HepG2 (cell line): Measurements from ENCODE around the gene TNNI3K. TPM values are rescaled to one million over a fixed set of nuclear protein-coding genes. Genes with fewer than 3 reads are reported as not detected.

Experiments used
- ATAC-seq: fragments of 200-7000 bp; cut with Tn5 transposase; 3 replicates; pipeline ENCODE4 v1.9.1; 2020; ENCODE audit warnings: mild to moderate bottlenecking, moderate library complexity
- BruUV-seq: library from RNA; stranded (reverse); fragments of 400-500 nt; replicated peaks from 2 replicates; lab custom pipeline; 2021; lab: Mats Ljungman, UMichigan
- CTCF ChIA-PET: fragments of 300-600 bp; formaldehyde crosslinking; extraction: SDS; loops from one replicate; lab custom pipeline; 2021; ENCODE audit warnings: low total read pairs, inconsistent platforms, low intra/inter-chr PET ratio; lab: Yijun Ruan, JAX
- POLR2A ChIA-PET: fragments of 350-600 bp; sonication (Branson Sonifier 250); formaldehyde crosslinking; loops from one replicate; lab custom pipeline; 2020; ENCODE audit warnings: antibody characterized with exemption, inconsistent platforms; lab: Yijun Ruan, JAX
- DNase-seq: peaks from one replicate; pipeline ENCODE4 v3.0.0-alpha.2; 2015; ENCODE audit warnings: low spot score
- FAIRE-seq: peaks from 3 replicates; lab custom pipeline; 2011; peaks lifted over from hg19 to GRCh38; lab: Jason Lieb, UNC
- H2AFZ ChIP-seq: one replicate; pipeline ENCODE4 v1.6.1; 2011; ENCODE audit warnings: low read length, inconsistent platforms
- H3K27ac ChIP-seq: fragments of 300-600 bp; 3 replicates; pipeline ENCODE4 v1.8.0; 2011; ENCODE audit warnings: mixed run types, mild to moderate bottlenecking, mixed read lengths, low read length, inconsistent platforms; ENCODE audit not compliant: insufficient read depth; ENCODE audit errors: extremely low read length
- H3K27me3 ChIP-seq, 2 experiments: fragments of 200-600 bp in 1 of 2; 2 replicates in 1 of 2; 3 replicates in 1 of 2; pipeline versions ENCODE4 v1.6.0 to v1.8.0; 2011; ENCODE audit warnings: low read length in 2 of 2, mild to moderate bottlenecking in 2 of 2, moderate library complexity in 2 of 2, inconsistent platforms in 1 of 2; ENCODE audit not compliant: insufficient read depth in 2 of 2, control insufficient read depth in 1 of 2
- H3K36me3 ChIP-seq, 2 experiments: fragments of 200-600 bp in 1 of 2; replicated peaks in 1 of 2; 2 replicates in 1 of 2; 3 replicates in 1 of 2; pipeline versions ENCODE4 v1.5.1 to v1.8.0; 2011; ENCODE audit warnings: low read length in 2 of 2, inconsistent platforms in 1 of 2; ENCODE audit not compliant: insufficient read depth in 2 of 2, control insufficient read depth in 1 of 2
- H3K4me1 ChIP-seq: 2 replicates; pipeline ENCODE4 v1.5.1; 2012; ENCODE audit warnings: low read length, inconsistent platforms; ENCODE audit not compliant: insufficient read depth
- H3K4me2 ChIP-seq: 2 replicates; pipeline ENCODE4 v1.6.0; 2011; ENCODE audit warnings: low read depth, low read length, inconsistent platforms
- H3K4me3 ChIP-seq, 3 experiments: fragments of 200-600 bp in 1 of 3; sonication (generic), shearing (Covaris generic) in 1 of 3; replicated peaks in 1 of 3; 2 replicates each; pipeline ENCODE4 v1.5.1; 2011 to 2016; ENCODE audit warnings: low read length in 3 of 3, inconsistent platforms in 2 of 3, low read depth in 2 of 3, mild to moderate bottlenecking in 2 of 3, control low read depth in 1 of 3, mixed read lengths in 1 of 3; ENCODE audit not compliant: insufficient read depth in 1 of 3
- H3K79me2 ChIP-seq: one replicate; pipeline ENCODE4 v1.6.1; 2011; ENCODE audit warnings: low read length, inconsistent platforms; ENCODE audit not compliant: insufficient read depth
- H3K9ac ChIP-seq: 2 replicates; pipeline ENCODE4 v1.6.0; 2011; ENCODE audit warnings: mild to moderate bottlenecking, low read depth, low read length, inconsistent platforms; ENCODE audit not compliant: insufficient read depth
- H3K9me3 ChIP-seq: 2 replicates; pipeline ENCODE4 v1.5.1; 2012; ENCODE audit warnings: mild to moderate bottlenecking, low read length
- H4K20me1 ChIP-seq: 2 replicates; pipeline ENCODE4 v1.6.0; 2011; ENCODE audit warnings: inconsistent platforms, mild to moderate bottlenecking, low read length, moderate library complexity; ENCODE audit not compliant: insufficient read depth
- CENPT ChIP-seq: sonication (generic); formaldehyde crosslinking; IDR thresholded peaks from 2 replicates; pipeline ENCODE4 v1.8.0; 2022; ENCODE audit warnings: low read depth, mild to moderate bottlenecking, moderate library complexity, missing genetic modification reagents
- FLYWCH1 ChIP-seq: sonication (generic); formaldehyde crosslinking; IDR thresholded peaks from 2 replicates; pipeline ENCODE4 v1.8.1; 2023; ENCODE audit warnings: mild to moderate bottlenecking, missing genetic modification reagents
- HDAC6 ChIP-seq: fragments of 200-600 bp; sonication (generic); IDR thresholded peaks from 2 replicates; pipeline ENCODE4 v1.7.0; 2017; ENCODE audit warnings: mild to moderate bottlenecking, antibody characterized with exemption, low read length, low read depth
- KDM6A ChIP-seq: IDR thresholded peaks from 2 replicates; pipeline ENCODE4 v1.6.1; 2016; ENCODE audit warnings: low read depth
- MBD4 ChIP-seq: IDR thresholded peaks from 2 replicates; pipeline ENCODE4 v1.6.1; 2012; ENCODE audit warnings: low read length, inconsistent platforms, borderline replicate concordance
- MXD3 ChIP-seq: IDR thresholded peaks from 2 replicates; pipeline ENCODE4 v1.6.1; 2016; ENCODE audit warnings: mild to moderate bottlenecking, missing biosample characterization, missing genetic modification reagents
- MYC ChIP-seq: sonication (generic); formaldehyde crosslinking; IDR thresholded peaks from 2 replicates; pipeline ENCODE4 v1.9.0; 2021; ENCODE audit warnings: missing genetic modification reagents, borderline replicate concordance
- NCOA5 ChIP-seq: sonication (generic); formaldehyde crosslinking; IDR thresholded peaks from 2 replicates; pipeline ENCODE4 v1.4.0; 2020; ENCODE audit warnings: missing genetic modification reagents
- STAT5B ChIP-seq: sonication (generic); formaldehyde crosslinking; IDR thresholded peaks from 2 replicates; pipeline ENCODE4 v1.4.0; 2020; ENCODE audit warnings: missing genetic modification reagents
- TEAD2 ChIP-seq: sonication (generic); formaldehyde crosslinking; IDR thresholded peaks from 2 replicates; pipeline ENCODE4 v1.9.0; 2021; ENCODE audit warnings: missing genetic modification reagents
- ZBTB1 ChIP-seq: sonication (generic); formaldehyde crosslinking; IDR thresholded peaks from 2 replicates; pipeline ENCODE4 v1.4.0; 2020; ENCODE audit warnings: missing genetic modification reagents, borderline replicate concordance
- ZBTB46 ChIP-seq: sonication (generic); formaldehyde crosslinking; IDR thresholded peaks from 2 replicates; pipeline ENCODE4 v1.4.0; 2020; ENCODE audit warnings: mild to moderate bottlenecking, missing genetic modification reagents, borderline replicate concordance
- ZNF276 ChIP-seq: sonication (generic); formaldehyde crosslinking; IDR thresholded peaks from 2 replicates; pipeline ENCODE4 v1.4.0; 2020; ENCODE audit warnings: mild to moderate bottlenecking, low read depth, missing genetic modification reagents
- ZNF282 ChIP-seq: fragments of 450-650 bp; IDR thresholded peaks from 2 replicates; pipeline ENCODE4 v1.6.1; 2018; ENCODE audit not compliant: partially characterized antibody
- ZNF788 ChIP-seq: sonication (generic); formaldehyde crosslinking; IDR thresholded peaks from 2 replicates; pipeline ENCODE4 v1.5.0; 2020; ENCODE audit warnings: mild to moderate bottlenecking, missing genetic modification reagents, borderline replicate concordance
- WGBS: methylation state at CpG from one replicate; pipeline ENCODE4 v1.1.6; 2017; ENCODE audit warnings: low lambda C conversion rate; 5-methylcytosine and 5-hydroxymethylcytosine counted together
- in situ Hi-C: cut with HindIII; loops from 2 replicates; pipeline ENCODE4 v1.10.0; 2017; ENCODE audit warnings: low pct_unique_long_range_greater_than_20kb; ENCODE audit not compliant: extremely low pct_ligation_motif_present
- intact Hi-C: fragments of 100-400 bp; cut with micrococcal nuclease; formaldehyde crosslinking; loops from one replicate; pipeline ENCODE4 v1.10.0; 2022; ENCODE audit not compliant: unreplicated experiment
- polyA plus RNA-seq, 8 experiments: library from polyadenylated mRNA; depleted of rRNA in 3 of 8; stranded (reverse) in 7 of 8; unstranded in 1 of 8; fragments of >200 nt; fragmentation: Illumina TruSeq in 4 of 8; extraction: Trizol in 4 of 8; gene quantifications; 2 replicates each; pipeline versions ENCODE4 v1.2.1 to v1.2.3, GENCODE V29; 2011 to 2016; ENCODE audit warnings: low read depth in 4 of 8, missing spikeins in 1 of 8, mixed read lengths in 1 of 8; ENCODE audit not compliant: insufficient read depth in 1 of 8
- total RNA-seq, 5 experiments: library from RNA; depleted of rRNA; stranded (reverse); fragments of >200 nt; fragmentation: Illumina TruSeq; extraction: Trizol; gene quantifications; 2 replicates each; pipeline ENCODE4 v1.2.3, GENCODE V29; 2016; ENCODE audit warnings: low read depth in 1 of 5
- TF ChIP-seq, protein P1 (sequence below): sonication (generic); formaldehyde crosslinking; IDR thresholded peaks from 2 replicates; pipeline ENCODE4 v1.5.0; 2020; ENCODE audit warnings: mild to moderate bottlenecking, missing genetic modification reagents
- TF ChIP-seq, protein P2 (sequence below): sonication (generic); formaldehyde crosslinking; IDR thresholded peaks from 2 replicates; pipeline ENCODE4 v1.4.0; 2020; ENCODE audit warnings: missing genetic modification reagents

TNNI3K gene
- total and polyA plus RNA-seq, 2 of the 13 experiments (the other 11 are each of a cell fraction or from before 2014, with no cell fraction given), result 1.1 TPM; not detected in 1

GRCh38 chr1:74333244-74333643, 98.1 kb downstream of the TNNI3K start:
- H3K27me3 ChIP-seq, result no peaks in the 10 kb centered on the region
- H2AFZ ChIP-seq, result no peak overlapping the region
- ChIA-PET CTCF (no interaction called here), POLR2A (no interaction called here)
- no peaks in the 10 kb centered on the region for H3K4me1 ChIP-seq
- H3K4me3 ChIP-seq, result no peak overlapping the region
- BruUV-seq, result no TSS peak
- H3K79me2 ChIP-seq, result no peaks in the 10 kb centered on the region
- H3K27ac ChIP-seq, result no peak overlapping the region
- FAIRE-seq, result no peak
- H3K9ac ChIP-seq, result no peak overlapping the region
- in situ Hi-C loops (no loop called here), intact Hi-C loops (no loop called here)
- H3K4me2 ChIP-seq, result no peak overlapping the region
- no peaks in the 10 kb centered on the region for H4K20me1 ChIP-seq
- 0% methylated on average over 2 of the region's 2 CpGs for WGBS
- H3K36me3 ChIP-seq, result no peaks in the 10 kb centered on the region
- no peaks in the 10 kb centered on the region for H3K9me3 ChIP-seq
- DNase-seq, result no peak
- no peak for ATAC-seq
- TF ChIP-seq ZNF276 (CRISPR knock-in tag) (no peak), TEAD2 (CRISPR knock-in tag) (no peak), NCOA5 (CRISPR knock-in tag) (no peak), FLYWCH1 (no peak), KDM6A (CRISPR knock-in tag) (no peak), ZBTB1 (CRISPR knock-in tag) (no peak), CENPT (CRISPR knock-in tag) (no peak), MBD4 (no peak), ZNF282 (no peak), HDAC6 (no peak), MXD3 (CRISPR knock-in tag) (no peak), ZNF788 (CRISPR knock-in tag) (no peak), STAT5B (CRISPR knock-in tag) (no peak), MYC (CRISPR knock-in tag) (no peak), ZBTB46 (no peak)
- TF ChIP-seq, protein P1, sequence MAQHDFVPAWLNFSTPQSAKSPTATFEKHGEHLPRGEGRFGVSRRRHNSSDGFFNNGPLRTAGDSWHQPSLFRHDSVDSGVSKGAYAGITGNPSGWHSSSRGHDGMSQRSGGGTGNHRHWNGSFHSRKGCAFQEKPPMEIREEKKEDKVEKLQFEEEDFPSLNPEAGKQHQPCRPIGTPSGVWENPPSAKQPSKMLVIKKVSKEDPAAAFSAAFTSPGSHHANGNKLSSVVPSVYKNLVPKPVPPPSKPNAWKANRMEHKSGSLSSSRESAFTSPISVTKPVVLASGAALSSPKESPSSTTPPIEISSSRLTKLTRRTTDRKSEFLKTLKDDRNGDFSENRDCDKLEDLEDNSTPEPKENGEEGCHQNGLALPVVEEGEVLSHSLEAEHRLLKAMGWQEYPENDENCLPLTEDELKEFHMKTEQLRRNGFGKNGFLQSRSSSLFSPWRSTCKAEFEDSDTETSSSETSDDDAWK (CRISPR knock-in tag), result no peak
- TF ChIP-seq, protein P2, sequence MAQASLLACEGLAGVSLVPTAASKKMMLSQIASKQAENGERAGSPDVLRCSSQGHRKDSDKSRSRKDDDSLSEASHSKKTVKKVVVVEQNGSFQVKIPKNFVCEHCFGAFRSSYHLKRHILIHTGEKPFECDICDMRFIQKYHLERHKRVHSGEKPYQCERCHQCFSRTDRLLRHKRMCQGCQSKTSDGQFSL (CRISPR knock-in tag), result no peak
